Ascending aorta (tissue), 2 donors: Measurements from ENCODE around the gene E4F1. TPM values are rescaled to one million over a fixed set of nuclear protein-coding genes. Genes with fewer than 3 reads are reported as not detected.

Source experiments
- DNase-seq, 2 donors: peaks; one replicate each; pipeline ENCODE4 v3.0.0-alpha.2; 2019; ENCODE audit warnings: low spot score in 2 of 2
- H3K27ac ChIP-seq, 2 donors: fragments of 200-600 bp; sonication (generic); one replicate each; pipeline ENCODE4 v1.5.1; 2016 to 2017; ENCODE audit warnings: mild to moderate bottlenecking in 1 of 2
- H3K27me3 ChIP-seq: fragments of 200-600 bp; sonication (generic); one replicate; pipeline ENCODE4 v1.5.1; 2017
- H3K36me3 ChIP-seq, 2 donors: fragments of 200-600 bp; sonication (generic); one replicate each; pipeline ENCODE4 v1.5.1; 2016
- H3K4me1 ChIP-seq, 2 donors: fragments of 200-600 bp; sonication (generic); one replicate each; pipeline ENCODE4 v1.5.1; 2016 to 2017; ENCODE audit warnings: mild to moderate bottlenecking in 1 of 2
- H3K4me3 ChIP-seq, 2 donors: fragments of 200-600 bp; sonication (generic); one replicate each; pipeline ENCODE4 v1.5.1; 2016 to 2017; ENCODE audit warnings: mild to moderate bottlenecking in 1 of 2
- H3K9me3 ChIP-seq, 2 donors: fragments of 200-600 bp; sonication (generic); one replicate each; pipeline ENCODE4 v1.5.1; 2016
- intact Hi-C: fragments of 100-400 bp; cut with DNase I; formaldehyde crosslinking; loops from one replicate; pipeline ENCODE4 v1.15.1; 2023
- total RNA-seq: library from RNA; depleted of rRNA; stranded (reverse); fragments of >200 nt; gene quantifications from one replicate; pipeline ENCODE4 v1.1.0, GENCODE V29; 2016
- TF ChIP-seq, protein P1 (sequence below), 3 experiments: fragments of 200-600 bp in 2 of 3; fragments of 450-650 bp in 1 of 3; sonication (generic) in 2 of 3; IDR thresholded peaks; one replicate each; pipeline ENCODE4 v1.5.1; 2016 to 2019; ENCODE audit warnings: antibody characterized with exemption in 3 of 3, mild to moderate bottlenecking in 1 of 3, moderate library complexity in 1 of 3

Gene E4F1
- total RNA-seq, 1 donor from 2014 or later = 39.7 TPM

DNA sequence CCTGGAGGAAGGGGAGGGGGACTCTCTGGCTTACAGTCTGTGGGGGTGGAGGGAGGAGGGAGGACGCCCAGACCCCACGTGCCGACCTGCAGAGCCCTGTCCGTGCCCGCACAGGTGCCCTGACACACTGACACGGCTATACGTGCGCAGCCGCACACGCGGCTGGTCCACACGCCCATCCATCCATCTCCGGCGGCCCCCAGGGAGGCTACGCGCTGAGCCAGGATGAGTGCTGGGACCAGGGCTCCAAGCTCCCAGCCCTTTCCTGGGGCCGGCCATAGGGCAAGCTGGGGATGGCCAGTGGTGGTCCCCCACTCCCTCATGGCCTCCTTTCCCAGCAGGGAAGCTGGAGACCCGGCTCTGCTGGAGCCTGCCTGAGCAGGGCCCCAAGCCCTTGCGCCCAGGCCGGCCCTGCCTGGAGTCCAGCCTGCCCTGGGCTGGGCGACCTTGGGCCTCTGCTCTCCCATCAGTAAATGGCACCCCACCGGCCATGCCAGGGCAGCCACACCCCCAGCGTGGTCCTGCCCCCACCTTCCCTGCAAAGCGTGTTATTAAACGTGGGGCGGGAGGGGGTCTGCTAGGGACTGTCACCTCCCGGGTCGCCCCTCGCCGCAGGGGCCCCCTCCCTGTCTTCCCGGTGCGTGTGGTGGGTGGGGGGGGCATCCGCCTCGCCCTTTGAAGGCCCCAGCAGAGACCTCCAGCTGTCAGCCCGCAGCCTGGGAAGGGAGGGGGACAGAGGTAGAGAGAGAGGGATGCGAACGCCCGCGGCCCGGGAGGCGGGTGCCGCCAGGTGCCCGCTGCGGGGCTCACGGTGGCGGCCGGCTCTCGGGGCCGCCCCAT, 27.8 kb upstream of the E4F1 start:
- Histone ChIP-seq H3K9me3 (no peaks in the 10 kb centered on the region), H3K4me3 (peak overlapping the region; percentile 57 to 66), H3K36me3 (no peaks in the 10 kb centered on the region), H3K4me1 (peaks cover 5 to 11% of the 10 kb centered on the region in 2 donors), H3K27ac (no peak overlapping the region), H3K27me3 (peaks cover 23% of the 10 kb centered on the region)
- DNase-seq = no peak
- intact Hi-C loops = no loop called here
- TF ChIP-seq, protein P1, sequence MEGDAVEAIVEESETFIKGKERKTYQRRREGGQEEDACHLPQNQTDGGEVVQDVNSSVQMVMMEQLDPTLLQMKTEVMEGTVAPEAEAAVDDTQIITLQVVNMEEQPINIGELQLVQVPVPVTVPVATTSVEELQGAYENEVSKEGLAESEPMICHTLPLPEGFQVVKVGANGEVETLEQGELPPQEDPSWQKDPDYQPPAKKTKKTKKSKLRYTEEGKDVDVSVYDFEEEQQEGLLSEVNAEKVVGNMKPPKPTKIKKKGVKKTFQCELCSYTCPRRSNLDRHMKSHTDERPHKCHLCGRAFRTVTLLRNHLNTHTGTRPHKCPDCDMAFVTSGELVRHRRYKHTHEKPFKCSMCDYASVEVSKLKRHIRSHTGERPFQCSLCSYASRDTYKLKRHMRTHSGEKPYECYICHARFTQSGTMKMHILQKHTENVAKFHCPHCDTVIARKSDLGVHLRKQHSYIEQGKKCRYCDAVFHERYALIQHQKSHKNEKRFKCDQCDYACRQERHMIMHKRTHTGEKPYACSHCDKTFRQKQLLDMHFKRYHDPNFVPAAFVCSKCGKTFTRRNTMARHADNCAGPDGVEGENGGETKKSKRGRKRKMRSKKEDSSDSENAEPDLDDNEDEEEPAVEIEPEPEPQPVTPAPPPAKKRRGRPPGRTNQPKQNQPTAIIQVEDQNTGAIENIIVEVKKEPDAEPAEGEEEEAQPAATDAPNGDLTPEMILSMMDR (IDR thresholded peaks at IDR 0.05) = no peak

DNA sequence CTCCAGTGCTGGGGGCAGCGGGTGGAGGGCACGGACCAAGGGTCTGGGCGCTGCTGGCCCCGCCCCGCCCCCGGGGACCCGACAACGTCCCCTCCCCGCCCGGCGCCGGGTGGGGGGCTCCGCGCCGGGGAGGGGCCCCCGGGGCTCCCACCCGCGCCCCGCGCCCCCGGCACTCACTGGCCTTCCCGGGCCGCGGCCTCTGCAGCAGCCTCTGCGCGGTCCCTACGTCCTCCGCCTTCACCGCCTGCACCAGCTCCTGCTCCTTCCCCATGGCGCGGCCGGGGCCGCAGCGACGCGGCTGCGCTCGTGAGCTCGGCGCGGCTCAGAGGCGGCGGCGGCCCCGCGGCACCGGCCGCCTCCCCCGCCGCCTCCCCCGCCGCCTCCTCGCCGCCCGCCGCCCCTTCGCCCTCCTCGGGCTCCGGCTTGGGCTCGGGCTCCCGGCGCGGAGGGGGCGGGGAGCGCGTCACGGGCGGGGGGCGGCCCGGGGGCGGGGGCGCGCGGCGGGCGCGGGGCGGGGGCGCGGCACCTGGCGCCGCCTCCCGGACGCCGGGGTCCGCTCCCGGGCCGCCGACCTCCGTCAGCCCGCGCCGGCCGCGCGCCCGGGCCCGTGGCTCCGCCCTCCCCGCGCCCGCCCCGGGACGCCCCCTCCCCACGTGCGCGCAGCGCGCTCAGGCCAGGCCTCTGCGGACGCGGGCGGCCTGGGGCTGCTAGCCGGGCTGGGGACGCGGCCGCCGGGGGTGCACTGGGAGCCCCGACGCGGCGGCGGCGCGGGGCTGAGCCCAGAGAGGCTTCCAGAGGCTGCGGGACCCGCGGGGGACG, 27.0 kb upstream of the E4F1 start, which contains the start of gene CASKIN1:
Gene CASKIN1, minus strand, starts transcription at position 444 of the 819 bp plus-strand sequence. Its CDS starts 173 bp downstream, at position 271.
- H3K27me3 ChIP-seq = peaks cover 23% of the 10 kb centered on the region
- no peaks in the 10 kb centered on the region for H3K9me3 ChIP-seq
- H3K36me3 ChIP-seq = no peaks in the 10 kb centered on the region
- no peak within 1 kb of the TSS for H3K27ac ChIP-seq
- no peak for DNase-seq
- intact Hi-C loops = no loop called here
- peaks cover 5 to 11% of the 10 kb centered on the region in 2 donors for H3K4me1 ChIP-seq
- H3K4me3 ChIP-seq = peak within 1 kb of the TSS; percentile 57 to 66
- TF ChIP-seq, protein P1 (IDR thresholded peaks at IDR 0.05) = no peak

GRCh38 chr16:2196981-2197511, 26.3 kb upstream of the E4F1 start:
- Histone ChIP-seq H3K27ac (no peak overlapping the region), H3K27me3 (peaks cover 23% of the 10 kb centered on the region), H3K4me1 (peaks cover 5 to 11% of the 10 kb centered on the region in 2 donors), H3K9me3 (no peaks in the 10 kb centered on the region), H3K36me3 (no peaks in the 10 kb centered on the region), H3K4me3 (peak overlapping the region in 1 of 2 donors; percentile 52)
- intact Hi-C loops = no loop called here
- no peak for DNase-seq
- TF ChIP-seq, protein P1 (IDR thresholded peaks at IDR 0.05) = no peak

DNA sequence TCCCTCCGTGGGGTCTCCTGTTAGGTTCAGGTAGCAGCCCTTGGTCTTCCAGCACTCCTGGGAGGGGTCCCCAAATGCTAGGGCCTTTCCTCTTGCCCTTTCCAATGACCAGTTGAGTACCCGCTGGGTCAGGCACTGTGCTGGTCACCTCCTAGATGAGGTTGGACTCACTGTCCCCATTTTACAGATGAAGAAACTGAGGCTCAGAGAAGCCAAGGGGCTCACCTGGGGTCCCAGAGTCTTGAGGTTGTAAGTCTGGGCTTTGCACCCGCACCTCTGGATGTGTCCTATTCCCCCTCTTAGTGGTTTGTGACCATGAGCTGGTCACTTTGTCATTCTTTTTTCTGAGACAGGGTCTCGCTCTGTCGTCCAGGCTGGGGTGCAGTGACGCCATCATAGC, 25.6 kb upstream of the E4F1 start:
- Histone ChIP-seq H3K4me3 (no peak overlapping the region), H3K4me1 (peaks cover 5 to 11% of the 10 kb centered on the region in 2 donors), H3K27me3 (peaks cover 23% of the 10 kb centered on the region), H3K36me3 (no peaks in the 10 kb centered on the region), H3K9me3 (no peaks in the 10 kb centered on the region), H3K27ac (no peak overlapping the region)
- DNase-seq = no peak
- TF ChIP-seq, protein P1 (IDR thresholded peaks at IDR 0.05) = no peak
- intact Hi-C loops = no loop called here

DNA sequence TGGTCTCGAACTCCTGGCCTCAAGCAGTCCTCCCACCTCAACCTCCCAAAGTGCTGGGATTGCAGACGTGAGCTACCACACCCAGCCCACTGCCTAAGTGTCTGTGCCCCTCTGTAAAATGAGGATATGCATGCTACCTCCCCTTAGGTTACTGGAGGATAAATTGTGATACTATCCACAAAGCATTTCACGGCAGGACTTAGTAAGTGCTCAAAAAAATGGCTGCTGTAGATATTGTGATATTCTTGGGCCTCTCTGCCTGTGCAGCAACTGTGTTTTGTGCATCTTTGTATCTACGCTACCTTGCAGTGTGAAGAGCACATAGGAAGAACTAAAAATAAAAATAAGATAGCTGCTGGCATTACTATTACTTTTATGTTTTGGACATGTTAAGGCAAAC, 25.1 kb upstream of the E4F1 start:
- no peaks in the 10 kb centered on the region for H3K36me3 ChIP-seq
- intact Hi-C loops = no loop called here
- TF ChIP-seq, protein P1 (IDR thresholded peaks at IDR 0.05) = no peak
- no peaks in the 10 kb centered on the region for H3K9me3 ChIP-seq
- H3K27me3 ChIP-seq = peaks cover 23% of the 10 kb centered on the region
- H3K27ac ChIP-seq = no peak overlapping the region
- no peak overlapping the region for H3K4me3 ChIP-seq
- peaks cover 5 to 11% of the 10 kb centered on the region in 2 donors for H3K4me1 ChIP-seq
- no peak for DNase-seq
